ENCODE data around the gene ARID3B. TPM values are rescaled to one million over a fixed set of nuclear protein-coding genes. Genes with fewer than 3 reads are reported as not detected.

Gene ARID3B
- total RNA-seq, 1 experiment from 2014 or later = 8.1 TPM

DNA sequence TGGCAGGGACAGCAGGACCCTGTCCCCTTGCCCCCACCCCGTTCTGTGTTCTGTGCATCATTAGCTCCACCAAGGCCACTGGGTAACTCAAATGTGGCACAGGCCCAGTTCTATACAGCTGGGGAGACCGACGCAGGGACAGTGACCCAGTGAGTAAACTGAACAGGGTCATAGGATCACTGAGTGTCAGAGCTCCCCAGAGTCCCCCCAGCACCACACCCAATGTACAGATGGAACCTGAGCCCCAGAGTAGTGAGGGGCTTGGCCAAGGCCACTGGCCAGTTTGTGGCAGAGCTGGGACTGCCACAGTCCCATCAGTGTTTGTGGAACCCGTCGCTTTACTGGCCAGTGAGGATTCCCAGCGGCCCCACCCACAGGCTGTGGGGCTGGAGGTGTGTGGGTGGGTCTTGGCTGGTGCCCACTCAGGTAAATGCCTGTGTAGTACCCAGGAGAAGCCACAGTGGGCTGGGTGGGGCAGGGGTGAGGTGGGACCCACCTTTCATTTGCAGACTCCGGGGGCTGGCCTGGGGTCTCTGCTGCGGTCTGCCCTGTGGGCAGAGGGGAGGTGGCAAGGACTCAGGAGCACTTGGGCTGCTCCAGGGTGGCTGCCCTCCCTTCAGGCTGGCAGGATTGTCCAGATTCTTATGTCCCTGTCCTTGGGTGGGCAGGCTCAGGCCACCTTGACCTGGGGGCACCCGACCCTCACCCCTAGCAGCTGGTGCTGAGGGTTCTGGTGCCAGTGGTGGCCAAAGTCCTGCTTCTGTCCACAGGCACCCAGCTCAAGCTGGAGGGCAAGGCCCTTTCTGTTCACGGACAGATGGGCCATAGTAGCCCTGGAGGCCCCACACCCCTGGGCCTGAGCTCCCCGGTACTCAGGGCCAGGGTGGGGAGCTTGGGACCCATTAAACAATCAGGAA lies 63.0 kb downstream of the ARID3B start:
- BruUV-seq (replicated peaks) = no TSS peak
- Histone ChIP-seq H3K79me2 (ENCODE audit: insufficient read depth, low read length) (no peaks in the 10 kb centered on the region), H4K20me1 (ENCODE audit: insufficient read depth) (no peaks in the 10 kb centered on the region), H3K9me2 (ENCODE audit: insufficient read depth) (no peaks in the 10 kb centered on the region), H3K27ac (ENCODE audit: low read depth, low read length) (no peak overlapping the region), H3K9me3 (ENCODE audit: control insufficient read depth in 1 of 2, insufficient read depth in 1 of 2, low read depth in 1 of 2, low read length in 2 of 2) (no peaks in the 10 kb centered on the region), H3K27me3 (ENCODE audit: insufficient read depth, low read length) (peaks cover 5% of the 10 kb centered on the region; the same call in 1 of the 2 replicates), H3K4me2 (ENCODE audit: low read length) (no peak overlapping the region), H3K4me1 (ENCODE audit: control insufficient read depth in 1 of 2, insufficient read depth in 2 of 2, low read length in 2 of 2) (no peaks in the 10 kb centered on the region), H2AFZ (ENCODE audit: low read depth, low read length, poor library complexity, severe bottlenecking) (no peak overlapping the region), H3K36me3 (ENCODE audit: control insufficient read depth in 1 of 2, insufficient read depth in 2 of 2, low read length in 2 of 2) (no peaks in the 10 kb centered on the region), H3K4me3 (replicated peaks in 1 of 2; ENCODE audit: low read depth in 1 of 2, low read length in 2 of 2) (no peak overlapping the region), H3K9ac (ENCODE audit: low read length) (no peak overlapping the region)
- ChIA-PET RAD21 (ENCODE audit: low non-redundant PET in 1 of 2, low total read pairs in 2 of 2, uncharacterized antibody in 2 of 2, unreplicated experiment in 2 of 2) (no interaction called here), CTCF (no interaction called here), POLR2A (no interaction called here)
- intact Hi-C loops (cut with micrococcal nuclease) = no loop called here
- DNase-seq (ENCODE audit: low read depth, low spot score) = no peak
- no peak for ATAC-seq
- TF ChIP-seq EZH2phosphoT487 (IDR thresholded peaks at IDR 0.05; ENCODE audit: borderline replicate concordance) (no peak), SRF (IDR thresholded peaks at IDR 0.05; ENCODE audit: low read depth) (no peak), EGR1 (IDR thresholded peaks at IDR 0.05; ENCODE audit: low read depth) (no peak), CBX3 (IDR thresholded peaks at IDR 0.05; ENCODE audit: low read depth) (no peak), POLR2A (IDR thresholded peaks at IDR 0.05; ENCODE audit: borderline replicate concordance, extremely low read depth, insufficient read depth, insufficient read length) (no peak), ZFX (IDR thresholded peaks at IDR 0.05) (no peak), SIN3A (IDR thresholded peaks at IDR 0.05; ENCODE audit: low read depth) (no peak), EZH2 (IDR thresholded peaks at IDR 0.05) (no peak), RAD21 (IDR thresholded peaks at IDR 0.05; ENCODE audit: low read depth) (no peak), CEBPB (IDR thresholded peaks at IDR 0.05; ENCODE audit: low read depth) (no peak)

- ATAC-seq = no peak
- no peak for TF ChIP-seq CBX3 (IDR thresholded peaks at IDR 0.05; ENCODE audit: low read depth)
- TF ChIP-seq EGR1 (IDR thresholded peaks at IDR 0.05; ENCODE audit: low read depth) = no peak
- TF ChIP-seq ATF3 (IDR thresholded peaks at IDR 0.05) = no peak
- TF ChIP-seq SP1 (IDR thresholded peaks at IDR 0.05; ENCODE audit: low read depth) = no peak
- TF ChIP-seq MAX (IDR thresholded peaks at IDR 0.05) = no peak
- TF ChIP-seq, protein P1, sequence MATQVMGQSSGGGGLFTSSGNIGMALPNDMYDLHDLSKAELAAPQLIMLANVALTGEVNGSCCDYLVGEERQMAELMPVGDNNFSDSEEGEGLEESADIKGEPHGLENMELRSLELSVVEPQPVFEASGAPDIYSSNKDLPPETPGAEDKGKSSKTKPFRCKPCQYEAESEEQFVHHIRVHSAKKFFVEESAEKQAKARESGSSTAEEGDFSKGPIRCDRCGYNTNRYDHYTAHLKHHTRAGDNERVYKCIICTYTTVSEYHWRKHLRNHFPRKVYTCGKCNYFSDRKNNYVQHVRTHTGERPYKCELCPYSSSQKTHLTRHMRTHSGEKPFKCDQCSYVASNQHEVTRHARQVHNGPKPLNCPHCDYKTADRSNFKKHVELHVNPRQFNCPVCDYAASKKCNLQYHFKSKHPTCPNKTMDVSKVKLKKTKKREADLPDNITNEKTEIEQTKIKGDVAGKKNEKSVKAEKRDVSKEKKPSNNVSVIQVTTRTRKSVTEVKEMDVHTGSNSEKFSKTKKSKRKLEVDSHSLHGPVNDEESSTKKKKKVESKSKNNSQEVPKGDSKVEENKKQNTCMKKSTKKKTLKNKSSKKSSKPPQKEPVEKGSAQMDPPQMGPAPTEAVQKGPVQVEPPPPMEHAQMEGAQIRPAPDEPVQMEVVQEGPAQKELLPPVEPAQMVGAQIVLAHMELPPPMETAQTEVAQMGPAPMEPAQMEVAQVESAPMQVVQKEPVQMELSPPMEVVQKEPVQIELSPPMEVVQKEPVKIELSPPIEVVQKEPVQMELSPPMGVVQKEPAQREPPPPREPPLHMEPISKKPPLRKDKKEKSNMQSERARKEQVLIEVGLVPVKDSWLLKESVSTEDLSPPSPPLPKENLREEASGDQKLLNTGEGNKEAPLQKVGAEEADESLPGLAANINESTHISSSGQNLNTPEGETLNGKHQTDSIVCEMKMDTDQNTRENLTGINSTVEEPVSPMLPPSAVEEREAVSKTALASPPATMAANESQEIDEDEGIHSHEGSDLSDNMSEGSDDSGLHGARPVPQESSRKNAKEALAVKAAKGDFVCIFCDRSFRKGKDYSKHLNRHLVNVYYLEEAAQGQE (IDR thresholded peaks at IDR 0.05; ENCODE audit: low read depth) = no peak
- no peak for TF ChIP-seq FOSL1 (IDR thresholded peaks at IDR 0.05; ENCODE audit: low read depth)
- no peak for TF ChIP-seq TCF7L2 (IDR thresholded peaks at IDR 0.05; ENCODE audit: borderline replicate concordance, extremely low read depth, insufficient read depth, insufficient read length)
- TF ChIP-seq EZH2 (IDR thresholded peaks at IDR 0.05) = no peak
- TF ChIP-seq POLR2A (IDR thresholded peaks at IDR 0.05; ENCODE audit: borderline replicate concordance, extremely low read depth, insufficient read depth, insufficient read length) = no peak
- TF ChIP-seq RAD21 (IDR thresholded peaks at IDR 0.05; ENCODE audit: low read depth) = no peak
- TF ChIP-seq CEBPB (IDR thresholded peaks at IDR 0.05; ENCODE audit: low read depth) = no peak
Measured at GRCh38 chr15:74604983-74605794, 64.2 kb downstream of the ARID3B start.

More at GRCh38 chr15:74604983-74605794, 64.2 kb downstream of the ARID3B start:
- Histone ChIP-seq H3K9ac (ENCODE audit: low read length) (no peak overlapping the region), H3K9me3 (ENCODE audit: control insufficient read depth in 1 of 2, insufficient read depth in 1 of 2, low read depth in 1 of 2, low read length in 2 of 2) (no peaks in the 10 kb centered on the region), H2AFZ (ENCODE audit: low read depth, low read length, poor library complexity, severe bottlenecking) (no peak overlapping the region), H4K20me1 (ENCODE audit: insufficient read depth) (no peaks in the 10 kb centered on the region), H3K4me1 (ENCODE audit: control insufficient read depth in 1 of 2, insufficient read depth in 2 of 2, low read length in 2 of 2) (no peaks in the 10 kb centered on the region), H3K4me3 (replicated peaks in 1 of 2; ENCODE audit: low read depth in 1 of 2, low read length in 2 of 2) (no peak overlapping the region), H3K27ac (ENCODE audit: low read depth, low read length) (no peak overlapping the region), H3K4me2 (ENCODE audit: low read length) (no peak overlapping the region), H3K36me3 (ENCODE audit: control insufficient read depth in 1 of 2, insufficient read depth in 2 of 2, low read length in 2 of 2) (no peaks in the 10 kb centered on the region), H3K9me2 (ENCODE audit: insufficient read depth) (no peaks in the 10 kb centered on the region), H3K27me3 (ENCODE audit: insufficient read depth, low read length) (peaks cover 5% of the 10 kb centered on the region; the same call in 1 of the 2 replicates), H3K79me2 (ENCODE audit: insufficient read depth, low read length) (no peaks in the 10 kb centered on the region)
- no TSS peak for BruUV-seq (replicated peaks)
- ChIA-PET POLR2A (no interaction called here), RAD21 (ENCODE audit: low non-redundant PET in 1 of 2, low total read pairs in 2 of 2, uncharacterized antibody in 2 of 2, unreplicated experiment in 2 of 2) (no interaction called here), CTCF (no interaction called here)
- intact Hi-C loops (cut with micrococcal nuclease) = no loop called here
- no peak for DNase-seq (ENCODE audit: low read depth, low spot score)
